Measurements from ENCODE around the gene NUBP2. TPM values are rescaled to one million over a fixed set of nuclear protein-coding genes. Genes with fewer than 3 reads are reported as not detected.

The NUBP2 gene
- total and polyA plus RNA-seq, 12 donors = 24.1 to 74.1 (median 29.4) TPM

- H3K4me3 ChIP-seq = no peak overlapping the region
- no peak overlapping the region for H3K27ac ChIP-seq
- WGBS, 2 donors = 93 to 94% methylated on average over 29 of the region's 29 CpGs
- H3K27me3 ChIP-seq = no peaks in the 10 kb centered on the region
- no peak for ATAC-seq
- H3K9me3 ChIP-seq = no peaks in the 10 kb centered on the region
- peaks cover 0 to 3% (median 0%) of the 10 kb centered on the region in 9 donors for H3K4me1 ChIP-seq
- no peak for TF ChIP-seq CTCF (IDR thresholded peaks at IDR 0.05)
- H3K36me3 ChIP-seq = peaks cover 0 to 98% (median 35%) of the 10 kb centered on the region in 9 donors
- DNase-seq = no peak
- intact Hi-C loops (cut with DNase I) = no loop called here
Measured at GRCh38 chr16:1745900-1746692, 36.7 kb upstream of the NUBP2 start.

GRCh38 chr16:1746693-1747195 lies 36.0 kb upstream of the NUBP2 start:
- peaks cover 0 to 98% (median 41%) of the 10 kb centered on the region in 9 donors for H3K36me3 ChIP-seq
- 92 to 94% methylated on average over 31 of the region's 31 CpGs for WGBS, 2 donors
- no peak for TF ChIP-seq CTCF (IDR thresholded peaks at IDR 0.05)
- no peak overlapping the region for H3K27ac ChIP-seq
- no peaks in the 10 kb centered on the region for H3K9me3 ChIP-seq
- no peaks in the 10 kb centered on the region for H3K4me1 ChIP-seq
- intact Hi-C loops (cut with DNase I) = no loop called here
- no peak overlapping the region for H3K4me3 ChIP-seq
- DNase-seq = no peak
- ATAC-seq = no peak
- no peaks in the 10 kb centered on the region for H3K27me3 ChIP-seq

GRCh38 chr16:1747934-1748333 lies 34.8 kb upstream of the NUBP2 start:
- ATAC-seq = no peak
- Histone ChIP-seq H3K27ac (no peak overlapping the region), H3K9me3 (no peaks in the 10 kb centered on the region), H3K36me3 (peaks cover 0 to 99% (median 48%) of the 10 kb centered on the region in 9 donors), H3K27me3 (no peaks in the 10 kb centered on the region), H3K4me3 (no peak overlapping the region), H3K4me1 (no peaks in the 10 kb centered on the region)
- intact Hi-C loops (cut with DNase I) = no loop called here
- 88% methylated on average over 11 of the region's 11 CpGs for WGBS, 2 donors
- DNase-seq = no peak
- no peak for TF ChIP-seq CTCF (IDR thresholded peaks at IDR 0.05)

- TF ChIP-seq CTCF (IDR thresholded peaks at IDR 0.05) = no peak
- no peaks in the 10 kb centered on the region for H3K27me3 ChIP-seq
- peak in 1 of 8 donors; percentile 15 for ATAC-seq
- no peak for DNase-seq
- no peaks in the 10 kb centered on the region for H3K4me1 ChIP-seq
- WGBS, 2 donors = 96 to 97% methylated on average over 29 of the region's 29 CpGs
- H3K36me3 ChIP-seq = peaks cover 0 to 98% (median 42%) of the 10 kb centered on the region in 9 donors
- intact Hi-C loops (cut with DNase I) = no loop called here
- H3K9me3 ChIP-seq = no peaks in the 10 kb centered on the region
- no peak overlapping the region for H3K27ac ChIP-seq
- H3K4me3 ChIP-seq = no peak overlapping the region
Measured at GRCh38 chr16:1749152-1750117, 33.3 kb upstream of the NUBP2 start.
